Left colon (tissue), 2 donors: ENCODE data around the gene EVC. TPM values are rescaled to one million over a fixed set of nuclear protein-coding genes. Genes with fewer than 3 reads are reported as not detected.
A peak's percentile ranks its signal among the peaks of the same experiment; 100 is the strongest.

Experiments used
- ATAC-seq: fragments of 200-7000 bp; cut with Tn5 transposase; one replicate; pipeline ENCODE4 v1.9.1; 2020; ENCODE audit warnings: mild to moderate bottlenecking, moderate library complexity
- DNase-seq, 2 donors: peaks; one replicate each; pipeline ENCODE4 v3.0.0-alpha.2; 2020
- intact Hi-C, 2 donors: fragments of 100-400 bp; cut with DNase I in 1 of 2; cut with micrococcal nuclease in 1 of 2; formaldehyde crosslinking; loops; one replicate each; pipeline versions ENCODE4 v1.11.2 to v1.14.0; 2022; cut with DNase I, micrococcal nuclease
- long read RNA-seq: library from polyadenylated mRNA; unstranded; transcript quantifications from one replicate; pipeline ENCODE4 v2.0.0, GENCODE V29; 2021
- total RNA-seq, 2 donors: library from RNA; stranded (reverse); fragmentation: NEBNext Ultra II Directional; extraction: Animal tissue kit (Norgen Biotek cat#: 25700); gene quantifications; one replicate each; pipeline ENCODE4 v1.2.1, GENCODE V29; 2021
- donor health status: DM: no; HTN: no; CAD: no.
- donor health status: DM: yes; HTN: yes; CAD: no.

Gene EVC
- 1 to 10 TPM; 2.2 to 5.1 TPM for total RNA-seq
- long read RNA-seq: 0 reads

DNA sequence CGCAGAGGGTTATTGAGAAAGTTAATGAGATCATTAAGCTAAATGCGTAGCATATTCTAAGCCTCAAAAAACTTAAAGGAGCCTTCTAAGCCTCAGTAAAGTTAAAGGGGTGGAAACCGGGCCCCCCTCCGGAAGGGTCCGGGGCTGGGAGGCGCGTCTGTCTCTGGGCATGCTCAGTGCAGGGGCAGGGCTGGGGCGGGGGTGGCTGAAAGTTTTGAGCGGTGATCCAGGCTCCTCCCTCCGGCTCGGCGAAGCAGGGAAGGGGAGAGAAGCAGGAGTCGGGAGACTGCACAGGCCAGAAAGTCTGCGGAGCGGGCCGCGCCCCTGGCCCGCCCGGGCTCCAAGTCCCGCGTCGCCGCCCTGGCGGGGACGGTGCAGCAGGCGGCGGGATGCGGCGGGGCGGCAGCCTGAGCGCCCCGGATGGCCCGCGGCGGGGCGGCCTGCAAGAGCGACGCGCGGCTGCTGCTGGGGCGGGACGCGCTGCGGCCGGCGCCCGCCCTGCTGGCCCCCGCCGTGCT, at the start of gene EVC:
EVC (plus strand) TSS at position 241 of the 518 bp plus-strand sequence; CDS start at position 421, 180 bp downstream.
- intact Hi-C loops: no loop called here
- DNase-seq (peak; percentile 53 to 62), ATAC-seq (peak; percentile 44)

DNA sequence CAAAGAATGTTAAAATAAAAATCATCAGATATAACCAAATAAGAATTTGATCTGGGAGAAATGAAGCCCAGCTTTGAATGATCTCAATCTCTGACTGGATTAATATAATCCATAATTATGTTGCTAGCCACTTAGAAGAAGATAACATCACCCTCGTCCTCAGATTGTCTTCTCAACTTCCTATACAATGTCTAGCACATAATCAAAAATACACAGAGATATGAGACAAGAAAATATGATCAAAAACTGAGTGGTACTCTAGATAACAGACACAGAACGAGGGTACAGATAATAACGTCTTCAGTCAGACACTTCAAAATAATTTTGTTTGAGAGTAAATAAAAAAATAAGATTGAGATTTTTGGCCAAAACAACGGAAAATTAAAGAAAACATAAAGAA, 49.8 kb upstream of the EVC start:
- DNase-seq (no peak), ATAC-seq (no peak)
- intact Hi-C loops: no loop called here

DNA sequence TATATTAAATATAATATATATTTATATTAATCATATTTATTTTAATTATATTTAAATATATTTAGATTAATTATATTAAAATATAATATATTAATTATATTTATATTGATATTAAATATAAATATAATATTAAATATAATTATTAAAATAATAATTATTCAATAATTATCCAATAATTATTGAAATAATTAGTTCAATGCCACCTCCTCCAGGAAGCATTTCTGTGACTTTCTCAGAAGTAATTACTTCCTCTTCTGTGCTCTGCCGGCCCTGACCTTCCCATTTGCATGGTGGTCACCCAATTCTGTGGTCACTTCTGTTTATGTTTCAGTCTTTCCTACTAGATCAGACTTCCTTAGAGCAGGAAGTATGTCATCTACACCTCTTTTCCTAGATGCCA, 48.4 kb upstream of the EVC start:
- ATAC-seq (no peak), DNase-seq (no peak)
- intact Hi-C loops: no loop called here

DNA sequence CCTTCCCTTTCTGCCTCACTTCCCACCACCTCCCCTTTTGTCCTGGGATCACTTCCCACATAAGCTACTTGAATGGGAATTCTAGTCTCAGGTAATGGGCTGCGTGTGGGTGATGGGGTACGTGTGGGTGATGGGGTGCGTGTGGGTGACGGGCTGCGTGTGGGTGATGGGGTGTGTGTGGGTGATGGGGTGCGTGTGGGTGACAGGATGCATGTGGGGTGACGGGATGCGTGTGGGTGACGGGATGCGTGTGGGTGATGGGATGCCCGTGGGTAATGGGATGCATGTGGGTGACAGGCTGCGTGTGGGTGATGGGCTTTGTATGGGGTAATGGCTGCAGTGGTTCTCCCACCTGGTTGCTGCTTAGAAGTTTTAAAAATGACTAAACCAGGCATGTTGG, 46.2 kb upstream of the EVC start:
- intact Hi-C loops: no loop called here
- DNase-seq (no peak), ATAC-seq (no peak)

DNA sequence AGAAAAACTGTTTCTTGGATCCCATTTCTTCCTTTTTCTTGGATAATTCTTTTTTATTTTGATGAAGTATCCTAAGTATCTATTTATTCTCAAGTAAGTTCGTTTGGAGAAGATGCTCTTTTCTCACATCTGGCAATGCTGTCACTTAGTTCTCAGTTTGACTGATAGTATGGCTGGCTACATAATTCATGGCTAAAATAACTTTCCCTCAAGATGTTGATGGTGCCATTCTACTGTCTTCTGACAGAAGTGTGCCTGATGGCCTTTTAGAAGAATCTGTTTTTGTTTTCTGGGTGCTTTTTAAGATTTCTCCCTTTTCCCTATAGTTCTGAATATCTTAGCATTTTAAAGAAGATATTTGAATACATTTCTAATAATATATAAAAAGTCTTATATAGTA, 44.3 kb upstream of the EVC start:
- intact Hi-C loops: no loop called here
- ATAC-seq (no peak), DNase-seq (no peak)

DNA sequence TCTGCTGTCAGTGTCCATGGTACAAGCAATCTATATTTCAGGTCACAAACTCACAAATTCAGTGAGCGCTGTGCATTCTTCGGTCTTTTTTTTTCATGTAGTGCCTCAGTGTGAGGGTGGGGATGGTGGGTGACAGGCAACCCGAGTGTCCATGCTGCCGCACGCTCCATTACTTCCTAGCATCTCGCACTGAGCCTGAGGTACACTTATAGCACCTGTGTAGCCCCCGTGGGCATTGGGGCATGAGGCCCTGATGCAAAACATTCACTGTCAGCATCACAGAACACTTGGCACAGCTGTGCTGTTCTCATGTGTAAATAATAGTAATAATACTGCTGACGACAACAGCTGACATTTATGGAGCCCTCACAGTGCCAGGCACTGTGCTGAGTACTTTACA, 34.2 kb upstream of the EVC start:
- intact Hi-C loops: no loop called here
- DNase-seq (no peak), ATAC-seq (no peak)

DNA sequence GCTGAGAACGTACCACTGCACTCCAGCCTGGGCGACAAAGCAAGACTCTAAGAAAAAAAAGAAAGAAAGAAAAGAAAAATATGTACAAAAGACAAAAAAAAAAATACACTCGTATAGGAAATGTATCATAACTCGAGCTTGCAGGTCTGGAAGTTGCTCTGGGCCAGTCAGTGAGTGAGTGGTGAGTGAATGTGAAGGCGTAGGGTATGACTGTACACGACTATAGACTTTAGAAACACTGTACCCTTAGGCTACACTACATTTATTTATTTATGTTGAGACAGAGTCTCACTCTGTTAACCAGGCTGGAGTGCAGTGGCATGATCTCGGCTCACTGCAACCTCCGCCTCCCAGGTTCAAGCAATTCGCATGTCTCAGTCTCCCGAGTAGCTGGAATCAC, 32.0 kb upstream of the EVC start:
- no peak for ATAC-seq
- no peak for DNase-seq
- intact Hi-C loops: no loop called here

DNA sequence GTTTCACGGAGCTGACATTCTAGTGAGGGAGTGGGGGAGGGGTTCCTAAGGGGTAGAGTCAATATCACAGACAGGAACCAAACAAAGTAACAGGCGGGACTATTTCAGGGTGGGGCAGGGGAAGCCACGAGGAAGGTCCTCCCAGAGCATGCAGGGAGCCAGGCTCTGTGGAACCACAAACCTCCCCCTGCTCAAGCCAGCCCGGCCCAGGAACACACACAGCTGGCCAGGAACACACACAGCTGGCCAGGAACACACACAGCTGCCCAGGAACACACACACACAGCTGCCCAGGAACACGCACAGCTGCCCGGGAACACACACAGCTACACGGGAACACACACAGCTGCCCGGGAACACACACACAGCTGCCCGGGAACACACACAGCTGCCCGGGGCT, 27.4 kb upstream of the EVC start:
- intact Hi-C loops: no loop called here
- no peak for DNase-seq
- ATAC-seq: no peak

DNA sequence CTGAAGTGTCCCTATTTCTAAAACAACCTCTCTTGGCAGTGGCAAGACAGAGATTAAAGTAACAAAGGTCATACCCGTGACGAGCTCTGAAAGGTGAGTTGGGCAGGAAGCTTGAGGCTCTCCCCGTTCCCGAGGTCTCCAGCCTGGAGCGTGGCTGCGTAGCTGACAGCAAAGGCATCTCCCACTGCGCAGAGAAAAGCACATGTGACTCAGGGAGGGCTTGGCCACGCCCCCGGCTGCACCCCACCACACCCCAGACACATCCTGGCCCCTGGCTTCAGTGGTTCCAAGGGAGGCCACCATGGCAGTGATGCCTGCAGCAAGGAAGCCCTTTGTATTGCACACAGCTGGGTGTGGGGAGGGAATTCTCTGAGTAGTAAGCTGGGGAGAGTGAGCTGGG, 25.7 kb upstream of the EVC start:
- intact Hi-C loops: no loop called here
- no peak for DNase-seq
- no peak for ATAC-seq

DNA sequence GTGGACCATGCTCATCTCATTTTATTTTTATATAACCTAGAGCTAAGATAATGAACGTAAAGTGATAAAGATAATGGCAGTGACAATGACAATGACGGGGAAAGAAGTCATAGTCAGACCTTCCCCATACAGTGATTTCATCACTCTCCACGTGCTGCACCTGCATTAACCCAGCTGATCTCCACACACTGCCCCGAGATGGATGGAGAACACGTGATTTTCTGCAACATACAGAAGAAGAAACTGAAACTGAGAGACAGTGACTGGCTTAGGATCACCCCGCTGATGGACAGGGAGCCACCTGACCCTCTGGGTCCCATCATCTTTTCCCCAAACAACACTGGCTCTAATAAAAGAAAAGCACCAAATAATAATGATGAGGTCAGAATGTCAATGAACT, 24.7 kb upstream of the EVC start:
- intact Hi-C loops: no loop called here
- DNase-seq: no peak
- no peak for ATAC-seq

DNA sequence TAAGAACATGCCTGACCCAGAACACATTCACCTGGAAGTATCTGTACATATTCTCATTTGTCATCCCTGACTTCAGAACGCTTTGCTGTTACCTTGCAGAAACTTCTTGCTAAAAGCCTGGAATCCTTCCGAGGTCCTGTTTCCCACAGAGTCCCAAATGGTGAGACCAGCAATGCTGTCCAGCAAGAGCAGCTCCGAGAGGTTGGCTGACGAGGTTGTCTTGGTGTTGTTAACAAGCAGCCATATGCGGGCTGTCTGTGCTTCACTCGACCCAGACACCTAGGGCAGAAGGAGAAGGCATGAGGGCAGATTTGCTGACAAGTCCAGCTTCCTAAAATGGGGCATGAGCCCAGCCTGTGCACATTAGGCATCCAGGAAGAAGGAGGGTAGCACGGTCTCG, 21.9 kb upstream of the EVC start:
- DNase-seq (no peak), ATAC-seq (no peak)
- intact Hi-C loops: no loop called here

DNA sequence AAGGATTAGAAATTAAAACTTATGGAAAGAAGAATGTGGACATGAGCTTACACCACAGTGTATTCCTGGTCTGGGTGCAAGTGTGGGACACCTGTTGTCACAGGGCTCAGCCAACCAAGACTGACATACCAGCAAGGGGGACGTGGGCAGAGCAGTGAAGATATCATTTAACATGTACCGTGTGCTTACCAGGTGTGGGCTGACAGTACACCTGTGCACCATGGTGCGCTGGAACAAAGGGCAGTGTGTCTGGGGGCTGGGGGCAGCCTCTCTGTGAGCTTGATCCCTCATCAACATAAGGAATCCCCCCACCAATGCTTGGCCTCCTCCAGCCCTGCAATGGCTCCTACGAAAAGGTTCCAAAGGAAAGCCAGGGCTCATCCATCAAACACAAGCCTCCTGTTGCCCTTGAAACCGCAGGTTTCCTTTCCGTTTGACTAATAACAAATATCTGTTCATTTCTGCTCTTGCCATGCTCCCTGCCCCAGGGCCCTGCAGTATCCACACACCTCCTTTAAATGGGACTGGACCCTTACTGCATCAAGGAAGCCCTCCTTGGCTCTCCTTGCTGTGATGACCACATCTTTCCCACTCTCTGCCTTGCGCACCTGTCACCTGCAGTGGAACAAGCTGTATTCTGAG, 19.4 kb upstream of the EVC start:
- ATAC-seq: no peak
- intact Hi-C loops: no loop called here
- DNase-seq: no peak

DNA sequence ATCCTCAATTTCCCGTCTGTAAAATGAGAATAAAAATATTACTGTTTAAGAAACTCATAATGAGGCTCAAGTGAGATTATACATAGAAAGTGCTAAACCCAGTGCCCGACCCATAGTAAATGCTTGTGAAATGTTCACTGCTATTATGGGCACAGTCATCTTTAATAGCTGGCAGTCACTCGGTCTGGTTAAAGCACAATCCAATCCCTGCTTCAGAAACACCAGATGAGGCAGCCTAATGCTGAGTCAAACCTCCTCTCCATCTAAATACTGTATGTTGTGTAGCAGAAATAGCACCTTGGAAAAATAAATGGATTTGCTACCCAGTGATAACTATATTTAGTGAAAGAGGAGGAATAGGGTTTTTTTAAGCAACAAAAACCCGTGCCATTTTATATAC, 17.1 kb upstream of the EVC start:
- intact Hi-C loops: no loop called here
- no peak for ATAC-seq

DNA sequence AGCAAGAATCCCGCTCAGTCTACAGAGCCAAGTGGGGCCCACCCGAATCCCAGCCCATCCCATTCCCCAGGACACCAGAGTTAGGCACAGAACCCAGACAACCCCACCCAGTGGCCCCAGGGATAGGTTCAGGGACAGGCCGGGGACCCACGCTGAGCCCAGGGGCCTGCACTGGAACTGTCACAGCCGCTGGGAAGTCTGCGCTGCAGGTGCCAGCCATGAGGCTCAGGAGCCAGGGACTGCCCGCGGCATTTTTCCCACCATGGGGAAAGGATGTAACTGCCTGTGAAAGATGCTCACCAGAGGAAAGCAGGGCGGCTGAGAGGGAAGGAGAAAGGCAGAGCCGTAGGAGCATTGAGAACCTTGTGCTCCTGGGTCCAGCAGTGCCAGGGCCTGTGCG, 14.7 kb upstream of the EVC start:
- no peak for ATAC-seq
- intact Hi-C loops: no loop called here
- DNase-seq: no peak

More for the DNA sequence above, 17.1 kb upstream of the EVC start:
- no peak for DNase-seq

DNA sequence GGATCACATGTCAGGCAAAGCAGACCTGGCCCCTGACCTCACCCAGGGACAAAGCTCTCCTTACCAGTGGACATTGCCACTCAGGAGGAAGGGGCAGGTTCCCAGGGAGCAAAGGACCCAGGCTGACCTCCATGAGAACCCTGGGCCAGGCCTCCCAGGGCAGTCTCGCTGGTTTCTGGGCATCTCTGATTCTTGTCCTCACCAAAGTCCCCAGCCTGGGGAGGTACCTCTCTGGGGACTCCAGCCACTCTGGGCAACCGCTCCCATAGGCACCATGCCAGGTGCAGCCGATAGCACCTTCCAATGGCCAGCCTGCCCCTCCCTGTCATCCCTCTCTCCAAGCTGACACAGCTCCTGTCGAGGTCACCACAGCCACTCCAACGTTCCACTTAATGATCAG, 10.5 kb upstream of the EVC start:
- intact Hi-C loops: no loop called here

DNA sequence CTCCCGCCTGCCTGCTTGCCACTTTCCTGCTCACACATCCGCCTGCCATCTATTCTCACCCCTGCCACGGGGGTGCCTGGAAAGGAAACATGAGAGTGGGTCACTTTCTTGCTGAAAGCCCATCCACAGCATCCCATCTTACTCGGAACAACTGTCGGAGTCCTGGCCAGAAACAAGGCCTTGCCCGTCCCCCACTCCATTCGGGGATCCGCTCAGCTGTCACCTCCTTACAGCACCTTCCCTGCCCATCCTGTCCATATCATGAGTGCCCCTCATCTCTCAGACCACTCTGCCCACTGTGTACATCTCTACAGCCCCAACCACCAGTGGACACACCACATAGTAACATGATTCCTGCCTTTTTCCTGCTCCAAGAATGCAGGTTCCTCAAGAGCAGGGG, 9.0 kb upstream of the EVC start:
- no peak for ATAC-seq
- DNase-seq: no peak
- intact Hi-C loops: no loop called here

More for the DNA sequence above, 10.5 kb upstream of the EVC start:
- ATAC-seq: no peak
- DNase-seq: no peak

DNA sequence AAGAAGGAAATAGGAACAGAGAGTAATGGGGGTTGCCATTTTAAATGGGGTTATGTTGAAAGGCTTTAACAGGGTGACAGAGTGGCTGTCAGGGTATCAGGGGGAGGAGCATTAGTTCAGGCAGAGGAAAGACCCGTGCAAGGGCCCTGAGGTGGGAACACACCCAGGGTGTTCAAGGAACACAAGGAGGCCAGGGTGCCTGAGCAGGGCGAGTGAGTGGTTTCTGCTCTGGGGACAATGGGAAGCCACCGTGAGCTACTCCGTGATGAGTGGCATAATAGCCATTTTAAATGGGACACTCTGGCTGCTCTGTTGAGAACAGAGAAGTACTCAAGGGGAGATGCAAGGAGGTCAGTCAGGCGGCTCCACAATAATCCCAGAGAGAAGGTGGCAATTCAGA, 7.2 kb upstream of the EVC start:
- no peak for DNase-seq
- intact Hi-C loops: no loop called here
- ATAC-seq: no peak

DNA sequence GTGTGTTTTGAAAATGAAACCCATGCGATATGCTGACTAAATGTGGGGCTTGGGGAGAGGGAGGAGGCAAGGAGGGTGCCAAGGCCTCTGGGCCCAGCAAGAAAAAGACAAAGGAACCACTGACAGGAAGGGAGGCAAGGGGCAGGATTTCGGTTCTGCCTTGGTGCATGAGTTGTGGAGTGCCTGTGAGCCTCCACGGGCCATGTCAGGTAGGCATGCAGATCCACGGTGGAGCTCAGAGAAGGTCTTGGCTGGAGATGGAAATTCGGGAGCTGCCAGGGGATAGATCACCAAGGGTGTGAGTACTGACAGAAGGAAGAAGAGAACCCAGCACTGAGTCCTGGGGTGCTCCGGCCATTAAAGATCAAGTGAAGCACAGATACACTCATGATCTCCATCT, 6.7 kb upstream of the EVC start:
- no peak for ATAC-seq
- no peak for DNase-seq
- intact Hi-C loops: no loop called here

DNA sequence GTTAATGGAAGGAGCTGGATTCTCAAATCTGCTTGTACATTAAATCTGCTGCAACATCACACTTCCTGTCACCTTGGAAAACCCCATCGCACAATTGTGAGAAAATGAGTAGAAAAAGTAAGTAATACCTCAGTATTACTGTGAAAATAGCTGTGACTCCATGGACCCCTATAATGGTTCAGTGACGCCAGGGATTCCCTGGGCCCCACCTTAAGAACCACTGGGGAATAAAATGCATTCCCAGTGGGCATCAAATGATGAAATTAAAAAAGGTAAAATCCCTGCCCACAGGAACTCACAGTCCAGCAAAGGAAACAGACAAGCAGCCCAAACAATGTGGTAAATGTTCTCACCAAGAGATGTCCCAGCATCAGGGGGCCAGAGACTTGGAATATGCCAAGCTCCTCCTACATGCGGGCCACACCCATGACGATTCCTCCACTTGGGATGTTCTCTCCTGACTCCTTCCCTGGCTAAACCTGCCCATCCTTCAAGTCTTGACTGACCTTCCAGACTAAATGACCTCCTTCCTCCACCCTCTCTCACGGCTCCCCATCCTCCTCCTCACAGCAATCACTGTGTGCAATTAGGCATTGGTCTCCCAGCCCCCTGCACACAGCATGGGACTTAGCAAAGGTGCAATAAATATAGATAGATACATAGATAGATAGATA, 5.2 kb upstream of the EVC start:
- intact Hi-C loops: no loop called here
- no peak for ATAC-seq
- no peak for DNase-seq

DNA sequence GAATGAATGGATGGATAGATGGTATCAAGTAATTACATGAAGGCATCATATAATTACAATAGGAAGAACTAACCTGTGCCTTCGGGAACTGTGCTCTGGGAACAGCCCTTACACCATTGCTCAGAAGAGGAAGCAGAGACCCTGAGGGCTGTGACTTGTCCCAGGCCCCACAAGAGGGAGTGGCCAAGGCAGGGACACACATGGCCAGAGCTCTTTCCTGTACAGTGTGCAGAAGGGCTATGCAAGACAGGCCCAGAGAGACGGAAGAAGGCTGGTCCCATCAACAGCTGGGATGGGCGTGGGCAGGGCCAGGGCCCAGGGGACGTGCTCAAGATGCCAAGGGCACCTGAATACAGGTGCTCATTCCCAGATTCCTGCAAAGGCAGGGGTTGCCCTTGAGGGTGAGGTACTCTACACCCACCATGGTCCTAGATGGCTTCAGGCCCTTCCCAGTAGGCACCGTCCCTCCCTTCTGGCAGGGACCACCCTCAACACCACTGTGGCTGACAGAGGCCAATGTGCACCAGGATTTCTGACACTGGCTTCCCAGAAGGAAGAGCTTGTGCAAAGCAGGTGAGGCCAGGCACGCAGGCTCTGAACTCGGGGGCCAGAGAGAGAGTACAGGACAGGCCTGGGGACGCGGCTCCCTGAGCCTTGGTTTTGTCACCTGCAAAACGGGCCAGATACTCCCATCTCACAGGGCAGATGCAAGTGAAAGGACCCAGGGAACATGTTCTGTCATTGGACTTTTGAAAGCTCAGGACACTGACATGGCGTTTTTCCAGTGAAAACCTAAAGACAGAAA, 4.3 kb upstream of the EVC start:
- DNase-seq (no peak), ATAC-seq (no peak)
- intact Hi-C loops: no loop called here
